Stimulated activated CD4-positive, alpha-beta T cell treated with anti-CD3 and anti-CD28 coated beads, Interleukin-4, amount 100 ng/mL, for 24 hours (primary cell): Measurements from ENCODE around the gene INPP4A.

ENCODE experiments used
- DNase-seq: peaks from one replicate; pipeline ENCODE4 v3.0.0-alpha.2; 2020

The INPP4A gene

DNA sequence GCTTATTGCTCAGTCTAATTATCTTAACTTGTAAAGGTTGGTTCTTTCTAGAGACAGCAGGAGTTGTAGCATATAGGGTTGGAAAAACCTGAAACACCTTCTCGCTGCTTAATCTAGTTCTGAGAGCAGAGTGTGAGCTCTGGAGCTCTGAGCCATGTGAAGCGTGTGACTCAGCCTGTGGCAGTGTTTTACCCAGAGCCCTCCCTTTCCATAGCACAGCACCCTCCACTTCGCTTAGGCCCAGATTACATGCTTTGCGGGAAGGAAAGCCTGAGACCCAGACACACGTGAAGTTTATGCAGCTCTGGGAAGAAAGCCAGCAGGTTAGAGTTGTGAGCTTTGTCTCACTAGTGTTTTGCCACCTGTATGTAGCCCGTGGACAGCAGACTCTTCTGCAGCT, 74.5 kb downstream of the INPP4A start:
- no peak for DNase-seq

DNA sequence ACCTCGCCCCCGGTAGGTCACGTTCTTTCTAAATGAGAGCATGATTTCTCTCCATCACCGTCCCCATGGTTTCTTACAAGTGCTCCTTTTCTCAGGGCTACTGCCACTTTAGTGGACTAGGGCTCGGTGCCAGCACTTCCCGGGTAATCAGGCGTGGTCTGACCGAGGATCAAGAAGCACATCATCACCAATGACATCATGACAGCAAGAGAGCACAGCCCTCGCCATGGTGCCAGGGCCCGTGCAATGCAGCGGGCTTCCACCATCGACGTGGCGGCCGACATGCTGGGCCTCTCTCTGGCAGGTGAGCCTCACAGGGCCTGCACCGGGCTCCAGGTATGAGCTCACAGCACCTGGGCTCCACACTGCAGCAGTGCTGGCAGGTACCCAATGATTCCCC, 75.2 kb downstream of the INPP4A start:
- no peak for DNase-seq

DNA sequence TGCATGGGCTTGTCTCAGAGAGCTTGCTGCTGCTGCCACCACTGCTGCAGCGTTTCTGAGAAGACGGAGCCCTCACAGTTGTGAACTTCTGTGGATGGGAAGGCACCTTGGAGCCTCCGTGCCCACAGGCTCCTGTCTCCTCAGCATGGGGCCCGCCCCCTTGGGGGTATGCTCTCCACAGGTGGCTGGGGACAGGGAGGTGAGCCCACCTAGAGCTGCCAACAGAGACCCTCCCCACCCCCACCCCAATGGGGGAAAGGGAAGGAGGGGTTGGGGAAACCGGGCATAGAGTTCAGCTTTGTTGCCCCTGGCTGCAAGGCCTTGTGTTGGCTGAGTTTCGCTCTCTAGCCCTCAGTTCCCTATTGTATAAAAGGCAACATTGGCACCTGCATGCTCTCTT, 76.1 kb downstream of the INPP4A start:
- no peak for DNase-seq

DNA sequence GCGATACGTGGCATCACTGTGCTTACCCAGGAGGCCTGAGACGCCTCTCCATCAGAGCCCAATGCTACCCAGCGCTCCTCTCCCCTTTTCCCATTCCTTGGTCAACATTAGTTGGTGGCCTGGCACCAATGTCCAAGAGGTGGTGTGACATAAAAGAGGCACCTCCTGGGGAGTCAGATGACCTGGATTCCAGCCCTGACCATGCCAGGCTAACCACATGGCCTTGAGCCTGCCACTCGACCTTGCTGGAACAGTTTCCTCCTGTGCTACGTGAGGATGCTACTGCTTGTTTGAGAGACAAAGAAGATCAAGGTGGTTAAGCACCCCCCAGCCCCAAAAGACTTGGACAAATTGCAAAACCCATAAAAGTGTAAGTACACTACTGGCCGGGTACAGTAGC, 76.6 kb downstream of the INPP4A start:
- DNase-seq = no peak

DNA sequence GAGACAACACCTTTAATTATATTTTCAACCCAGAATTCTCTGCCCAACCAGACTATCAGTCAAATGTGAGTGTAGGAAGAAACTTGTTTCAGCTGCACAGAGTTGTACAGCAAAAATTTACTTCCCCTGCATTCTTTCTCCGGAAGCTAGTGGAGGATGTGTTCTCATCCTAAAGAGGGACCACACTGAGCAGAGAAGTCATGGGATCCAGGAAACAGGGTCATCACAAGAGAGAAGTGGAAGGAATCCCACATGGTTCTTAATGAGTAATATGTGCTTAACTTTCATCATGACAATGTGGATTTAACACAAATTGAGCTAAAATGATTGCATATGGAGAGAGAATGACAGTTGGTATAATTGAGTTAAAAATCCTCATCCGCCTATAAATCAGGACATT, 78.2 kb downstream of the INPP4A start:
- DNase-seq = no peak

DNA sequence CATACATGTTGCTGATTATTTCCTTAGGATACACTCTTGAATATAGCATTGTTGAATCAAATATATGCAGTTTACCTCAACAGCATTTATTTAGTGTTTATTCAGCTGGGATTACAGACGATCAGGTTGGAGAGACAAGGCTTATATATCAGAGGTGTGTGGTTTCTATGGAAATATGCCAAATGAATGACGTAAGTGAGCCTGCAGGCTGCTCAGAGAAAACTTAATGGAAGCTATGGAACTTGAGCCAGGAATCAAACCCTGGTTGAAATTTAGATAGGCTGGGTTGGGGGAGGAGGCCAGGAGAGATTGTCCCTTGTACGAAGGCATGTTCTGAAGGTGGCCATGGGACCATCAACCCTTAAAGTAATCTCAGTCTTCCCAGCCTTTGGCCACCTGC, 79.5 kb downstream of the INPP4A start:
- DNase-seq = no peak

DNA sequence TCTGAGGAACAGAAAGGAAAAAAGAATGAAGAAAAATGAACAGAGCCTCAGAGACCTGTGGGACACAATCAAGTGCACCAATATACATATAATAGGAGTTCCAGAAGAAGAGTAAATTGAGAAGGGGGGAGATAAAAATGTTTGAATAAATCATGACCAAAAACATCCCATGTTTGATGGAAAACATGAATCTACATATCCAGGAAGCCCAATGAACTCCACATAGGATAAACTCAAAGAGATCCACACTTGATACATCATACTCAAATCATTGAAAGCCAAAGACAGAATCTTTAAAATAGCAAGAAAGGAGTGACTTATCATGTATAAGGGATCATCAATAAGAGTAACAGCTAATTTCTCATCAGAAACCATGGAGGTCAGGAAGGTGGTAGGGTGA, 83.7 kb downstream of the INPP4A start:
- DNase-seq = no peak

DNA sequence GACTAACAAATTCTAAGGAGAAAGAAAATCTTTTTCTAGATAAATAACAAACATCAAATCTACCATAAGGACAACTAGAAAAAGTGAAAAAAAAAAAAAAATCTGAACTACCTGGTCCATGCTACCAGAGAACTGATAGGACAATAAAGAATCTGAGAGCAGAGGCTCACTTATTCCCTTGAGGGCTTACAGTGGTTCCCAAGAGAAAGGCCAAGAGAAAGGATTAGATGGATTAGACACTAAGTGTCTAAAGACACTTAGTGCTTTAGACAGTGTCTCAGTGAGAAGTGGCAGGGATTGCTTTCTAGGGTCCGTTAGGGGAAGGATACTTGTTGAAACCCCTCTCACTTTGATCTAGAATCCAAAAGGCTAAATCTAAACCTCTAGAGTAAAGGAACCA, 85.5 kb downstream of the INPP4A start:
- DNase-seq = no peak

DNA sequence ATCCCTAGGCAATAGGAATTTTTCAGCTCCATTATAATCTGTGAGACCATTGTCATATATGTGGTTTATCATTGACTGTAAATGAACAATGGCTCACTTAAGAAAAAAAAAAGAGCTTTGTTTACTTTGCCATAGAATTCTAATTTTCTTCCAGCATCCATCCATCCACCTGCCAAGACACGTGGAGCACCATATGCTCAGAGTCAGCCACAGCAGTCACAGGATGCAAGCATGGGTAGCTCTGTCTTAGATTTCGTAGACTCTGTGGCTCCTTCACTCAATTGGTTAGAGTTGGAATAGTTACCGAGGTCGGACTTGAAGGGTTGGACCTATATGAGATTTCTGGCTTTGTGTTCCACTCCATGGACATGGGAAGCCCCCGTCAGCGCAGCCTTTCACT, 88.1 kb downstream of the INPP4A start:
- DNase-seq = no peak

DNA sequence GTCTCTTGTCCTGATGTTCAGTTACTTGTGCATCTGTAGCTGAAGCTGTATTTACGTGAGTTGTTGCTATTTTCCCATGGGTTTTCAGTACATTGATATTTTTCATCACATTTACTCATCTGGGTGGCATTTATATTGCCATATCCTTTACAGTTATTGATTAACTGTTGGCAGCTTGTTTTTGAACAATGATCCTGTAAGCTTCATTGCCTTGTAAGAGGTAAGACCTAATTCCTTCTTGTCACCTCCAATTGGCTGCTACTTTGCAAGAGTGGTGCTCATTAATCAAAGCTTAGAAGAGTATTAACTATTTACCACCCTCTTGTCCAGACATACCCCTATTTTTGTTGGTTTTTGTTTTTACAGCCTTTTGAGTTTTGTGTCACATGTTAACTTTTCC, 88.9 kb downstream of the INPP4A start:
- DNase-seq = no peak

DNA sequence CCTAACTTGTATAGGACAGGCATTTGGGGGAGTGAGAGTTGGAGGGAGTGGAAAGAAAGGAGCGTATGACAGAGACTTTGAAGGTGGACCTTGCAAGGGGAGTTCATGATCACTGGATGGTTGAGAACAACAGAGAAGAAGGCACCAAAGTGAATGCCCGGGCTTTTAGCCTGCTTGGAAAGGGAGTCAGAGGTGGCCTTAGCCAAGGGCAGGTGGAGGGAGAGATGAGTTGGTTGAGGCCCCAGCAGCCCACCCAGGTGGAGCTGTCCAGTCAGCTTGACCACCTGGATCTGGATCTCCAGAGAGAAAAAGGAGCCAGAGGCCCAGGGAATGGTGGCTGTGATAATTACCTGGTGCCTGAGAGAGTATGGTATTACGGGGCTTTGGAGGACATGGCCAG, 90.1 kb downstream of the INPP4A start:
- DNase-seq = no peak

DNA sequence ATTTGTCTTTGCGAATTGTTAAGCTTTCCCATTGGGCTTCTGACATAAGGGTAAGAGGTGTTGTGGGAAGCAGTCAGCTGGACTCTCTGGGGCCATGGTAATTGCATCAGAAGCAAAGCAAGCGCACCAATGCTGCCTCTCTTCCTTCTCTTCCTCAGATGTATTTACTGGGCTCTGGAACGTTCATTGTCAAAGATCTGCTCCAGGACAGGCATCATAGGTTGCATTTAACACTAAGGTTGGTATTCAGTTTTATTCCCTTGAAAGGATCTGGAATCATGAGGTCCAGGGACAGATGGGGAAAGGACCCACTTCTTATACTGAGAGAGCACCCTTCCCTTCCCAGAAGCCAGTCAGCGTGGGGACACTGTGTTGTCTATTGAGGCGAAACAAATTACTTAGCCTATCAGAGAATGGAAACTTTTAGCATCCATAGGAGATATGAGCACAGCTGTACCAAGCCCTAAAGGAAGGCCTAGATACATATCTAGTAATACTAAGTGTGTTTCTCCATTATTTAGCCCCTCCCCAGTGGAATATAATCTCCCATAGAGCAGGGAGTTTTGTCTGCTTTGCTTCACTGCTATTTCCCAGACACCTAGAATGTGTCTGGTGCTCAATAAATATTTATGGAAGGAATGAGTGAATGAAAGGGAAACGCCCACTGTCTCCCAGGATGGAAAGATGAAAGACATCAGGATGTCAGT, 91.5 kb downstream of the INPP4A start:
- no peak for DNase-seq

DNA sequence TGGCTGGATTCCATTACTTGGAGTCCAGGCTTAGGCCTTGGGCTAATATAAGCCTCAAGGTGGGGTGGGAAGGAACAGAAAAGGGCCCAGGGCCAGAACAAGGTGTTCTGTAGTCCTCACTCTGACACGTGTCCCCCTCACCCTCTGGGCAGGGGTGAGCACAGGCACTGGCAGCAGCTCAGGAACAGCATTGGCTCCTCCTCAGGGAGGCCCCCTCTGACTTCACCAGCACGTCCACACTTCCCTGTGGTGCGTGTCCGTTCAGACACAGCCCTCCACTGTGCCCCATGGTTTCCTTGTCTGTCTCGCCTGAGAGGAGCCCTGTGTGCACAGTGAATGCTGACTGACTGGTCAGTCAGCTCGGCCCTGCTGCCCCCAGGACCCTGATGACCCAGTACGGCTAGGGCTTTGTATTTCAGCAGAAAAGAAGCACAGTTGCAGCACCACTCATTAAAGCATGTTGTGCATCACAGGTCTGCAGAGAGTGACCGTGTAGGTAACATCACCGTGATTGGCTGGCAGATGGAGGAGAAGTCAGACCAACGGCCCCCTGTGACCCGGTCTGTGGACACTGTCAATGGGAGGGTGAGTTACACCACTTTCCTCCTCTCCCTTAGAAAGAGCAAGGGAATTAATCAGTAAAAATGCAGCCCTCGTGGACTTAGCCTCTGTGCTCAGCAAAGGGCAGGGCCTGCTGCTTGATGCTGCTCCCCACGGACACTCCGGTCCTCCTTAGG, 92.9 kb downstream of the INPP4A start:
- DNase-seq = no peak

DNA sequence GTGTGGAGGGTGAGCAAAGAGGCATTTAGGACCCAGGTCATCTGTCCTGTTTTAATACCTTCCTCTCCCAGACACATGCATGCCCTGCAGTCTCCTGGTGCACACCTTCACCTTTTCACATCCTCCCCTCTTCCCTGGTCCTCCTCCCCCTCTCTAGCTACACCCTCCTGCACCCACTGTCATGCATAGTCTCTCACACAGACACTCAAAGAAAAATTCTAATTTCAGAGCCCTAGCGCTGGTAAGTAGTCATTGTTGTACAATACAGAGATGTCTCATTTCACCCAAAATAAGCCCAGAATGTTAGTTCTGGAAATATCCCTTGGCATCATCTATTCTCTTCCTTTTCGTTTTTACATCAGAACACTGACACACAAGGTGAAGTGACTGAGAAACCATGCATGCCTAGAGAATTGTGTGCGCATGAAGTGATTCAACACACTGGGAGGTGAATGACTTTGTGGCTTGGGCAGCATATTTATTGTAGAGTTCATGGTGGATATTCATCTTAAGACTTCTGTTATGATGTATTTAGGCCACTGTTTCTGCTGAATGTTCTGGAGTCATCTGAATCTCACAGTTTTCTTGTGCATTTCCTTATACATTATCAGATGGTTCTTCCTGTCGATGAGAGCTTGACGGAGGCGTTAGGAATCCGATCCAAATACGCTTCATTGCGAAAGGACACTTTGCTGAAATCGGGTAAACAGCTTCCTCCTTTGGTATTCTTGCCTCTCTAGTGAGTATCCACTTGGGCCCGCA, 93.8 kb downstream of the INPP4A start:
- no peak for DNase-seq

DNA sequence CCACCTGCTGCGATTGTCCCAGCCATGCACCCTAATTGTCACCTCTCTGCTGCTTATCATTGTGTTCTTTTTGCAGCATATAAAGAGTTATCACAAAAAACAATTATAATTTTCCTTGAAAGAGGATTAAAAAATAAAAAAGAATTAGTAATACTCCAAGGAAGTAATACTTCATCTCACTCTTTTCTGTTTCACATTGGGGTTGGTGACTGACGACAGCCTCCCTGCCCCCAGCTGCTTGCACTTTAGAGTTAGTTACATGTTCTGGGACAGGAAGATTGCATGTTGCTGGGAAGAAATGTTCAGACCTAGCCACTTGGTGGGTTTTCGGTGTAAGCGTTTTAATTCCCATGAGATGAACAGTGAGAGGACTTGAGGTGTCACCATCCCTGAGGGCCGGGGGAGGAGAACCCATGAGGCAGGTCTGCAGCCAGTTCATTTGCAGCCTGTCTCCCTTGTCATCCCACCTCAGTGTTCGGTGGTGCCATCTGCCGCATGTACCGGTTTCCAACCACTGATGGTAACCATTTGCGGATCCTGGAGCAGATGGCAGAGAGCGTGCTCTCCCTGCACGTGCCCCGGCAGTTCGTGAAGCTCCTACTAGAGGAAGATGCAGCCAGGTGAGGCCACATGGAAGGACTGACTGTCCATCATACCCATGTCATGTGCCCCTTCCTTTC, 94.5 kb downstream of the INPP4A start:
- no peak for DNase-seq

DNA sequence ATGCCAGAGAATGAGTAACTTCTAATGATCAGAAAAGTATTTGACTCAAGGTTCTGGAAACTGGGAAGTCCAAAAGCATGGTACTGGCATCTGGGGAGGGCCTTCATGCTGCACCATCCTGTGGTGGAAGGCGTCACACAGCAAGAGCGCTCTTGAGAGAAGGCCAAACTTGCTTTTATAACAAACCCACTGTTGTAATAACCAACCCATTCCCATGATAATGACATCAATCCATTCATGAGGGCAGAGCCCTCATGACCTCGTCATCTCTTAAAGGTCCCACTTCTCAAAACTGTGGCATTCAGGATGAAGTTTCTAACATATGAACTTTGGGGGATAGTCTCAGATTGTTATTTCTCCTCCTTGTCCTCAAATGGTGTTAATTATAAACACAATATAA, 95.9 kb downstream of the INPP4A start:
- DNase-seq = no peak

DNA sequence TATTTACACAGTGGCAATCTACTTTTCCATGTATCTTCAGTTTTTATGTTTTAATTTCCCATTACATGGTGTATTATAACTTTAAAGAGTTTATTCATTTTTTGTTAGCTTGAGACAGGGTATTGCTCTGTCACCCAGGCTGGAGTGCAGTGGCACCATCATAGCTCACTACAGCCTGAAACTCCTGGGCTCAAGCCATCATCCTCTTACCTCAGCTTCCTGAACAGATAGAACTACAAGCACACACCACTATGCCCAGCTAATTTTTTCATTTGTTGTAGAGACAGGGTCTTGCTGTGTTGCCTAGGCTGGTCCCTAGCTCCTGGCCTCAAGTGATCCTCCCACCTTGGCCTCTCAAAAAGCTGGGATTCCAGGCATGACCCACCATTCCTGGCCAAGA, 96.8 kb downstream of the INPP4A start:
- DNase-seq = no peak

DNA sequence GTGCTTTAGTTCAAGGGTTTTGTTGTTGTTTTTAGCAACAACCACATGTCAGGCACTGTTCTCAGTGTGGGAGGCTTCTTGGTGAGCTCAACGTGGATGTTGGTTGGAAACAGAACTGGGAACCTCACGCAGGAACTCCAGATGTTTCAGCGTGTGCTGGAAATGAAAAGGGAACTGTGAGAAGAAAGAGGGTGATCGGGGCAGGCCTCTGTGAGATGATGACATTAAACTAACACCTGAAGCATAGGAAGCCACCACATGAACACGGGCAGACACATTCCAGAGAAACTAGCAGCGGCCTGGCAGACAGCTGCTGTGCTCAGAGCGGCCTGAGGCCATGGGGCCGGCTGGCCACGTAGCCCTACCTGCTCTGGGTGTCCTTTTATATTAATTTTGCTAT, 97.2 kb downstream of the INPP4A start:
- no peak for DNase-seq

DNA sequence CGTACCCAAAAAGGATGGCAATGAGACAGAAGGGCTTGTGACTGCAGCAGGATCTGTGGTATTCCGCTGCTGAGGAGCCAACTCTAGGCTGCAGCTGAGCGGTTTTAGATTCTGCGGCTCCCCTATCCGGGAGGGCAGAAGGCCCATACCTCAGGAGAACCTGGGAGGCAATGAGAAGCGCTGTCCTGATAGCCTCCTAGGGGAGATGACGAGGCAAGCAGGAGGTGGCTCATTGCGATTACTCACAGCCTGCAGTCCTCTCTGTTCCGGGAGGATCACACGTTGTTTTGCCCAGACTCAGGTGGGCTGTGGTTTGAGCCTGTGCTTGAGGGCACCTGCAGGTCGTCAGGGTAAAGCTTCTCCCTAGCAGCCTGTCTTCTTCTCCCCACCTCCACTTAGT, 98.6 kb downstream of the INPP4A start:
- DNase-seq = no peak

DNA sequence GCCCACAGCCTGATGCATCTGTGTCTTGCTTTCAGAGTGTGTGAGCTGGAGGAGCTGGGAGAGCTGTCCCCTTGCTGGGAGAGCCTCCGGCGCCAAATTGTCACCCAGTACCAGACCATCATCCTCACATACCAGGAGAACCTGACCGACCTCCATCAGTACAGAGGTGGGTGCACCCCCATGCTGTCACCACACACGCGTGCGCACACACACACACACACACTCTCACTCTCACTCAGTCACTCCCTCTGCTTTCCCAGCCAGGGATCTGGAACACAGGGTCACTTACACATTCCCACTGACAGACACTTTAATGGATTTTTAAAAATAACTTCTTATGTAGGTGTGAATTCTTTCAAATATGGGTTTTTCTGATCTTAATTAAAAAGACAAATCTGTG, 99.2 kb downstream of the INPP4A start:
- DNase-seq = no peak

DNA sequence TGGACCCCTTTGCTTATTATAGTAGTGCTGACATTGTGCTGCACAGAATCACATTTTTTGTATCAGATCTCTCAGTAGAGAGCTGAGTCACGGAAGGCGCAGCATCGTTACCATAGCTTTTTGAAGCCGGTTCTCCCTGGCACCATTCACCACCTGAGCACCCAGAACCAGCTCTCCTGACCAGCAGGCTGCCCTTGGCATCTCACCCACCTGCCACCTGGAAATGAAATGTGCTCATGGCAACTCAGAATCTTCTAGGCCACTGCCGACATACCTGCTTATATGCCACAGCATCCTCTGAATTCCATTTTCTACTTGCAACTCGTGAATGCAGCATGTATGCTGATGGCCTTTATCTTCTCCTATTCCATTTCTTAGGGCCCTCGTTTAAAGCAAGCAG, 100.9 kb downstream of the INPP4A start:
- DNase-seq = no peak

DNA sequence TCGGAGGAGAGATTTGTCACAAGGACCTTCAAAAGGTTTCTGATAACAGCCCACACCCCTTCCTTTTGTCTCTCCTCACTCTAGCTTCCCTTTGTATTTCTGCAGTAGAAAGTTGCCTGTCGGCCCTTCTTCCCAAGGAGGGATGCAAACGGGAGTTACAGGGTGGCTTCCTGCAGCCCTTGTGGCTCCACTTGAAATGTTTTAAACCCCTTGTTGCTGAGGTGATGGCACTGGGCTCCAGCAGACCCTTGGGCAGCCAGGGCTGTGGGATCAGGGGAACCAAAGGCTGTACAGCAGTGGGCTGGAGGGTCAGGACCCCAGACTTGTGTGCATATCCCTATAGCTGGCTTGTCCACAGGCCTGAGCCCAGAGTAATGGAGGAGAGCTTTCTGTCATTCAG, 101.5 kb downstream of the INPP4A start:
- no peak for DNase-seq

DNA sequence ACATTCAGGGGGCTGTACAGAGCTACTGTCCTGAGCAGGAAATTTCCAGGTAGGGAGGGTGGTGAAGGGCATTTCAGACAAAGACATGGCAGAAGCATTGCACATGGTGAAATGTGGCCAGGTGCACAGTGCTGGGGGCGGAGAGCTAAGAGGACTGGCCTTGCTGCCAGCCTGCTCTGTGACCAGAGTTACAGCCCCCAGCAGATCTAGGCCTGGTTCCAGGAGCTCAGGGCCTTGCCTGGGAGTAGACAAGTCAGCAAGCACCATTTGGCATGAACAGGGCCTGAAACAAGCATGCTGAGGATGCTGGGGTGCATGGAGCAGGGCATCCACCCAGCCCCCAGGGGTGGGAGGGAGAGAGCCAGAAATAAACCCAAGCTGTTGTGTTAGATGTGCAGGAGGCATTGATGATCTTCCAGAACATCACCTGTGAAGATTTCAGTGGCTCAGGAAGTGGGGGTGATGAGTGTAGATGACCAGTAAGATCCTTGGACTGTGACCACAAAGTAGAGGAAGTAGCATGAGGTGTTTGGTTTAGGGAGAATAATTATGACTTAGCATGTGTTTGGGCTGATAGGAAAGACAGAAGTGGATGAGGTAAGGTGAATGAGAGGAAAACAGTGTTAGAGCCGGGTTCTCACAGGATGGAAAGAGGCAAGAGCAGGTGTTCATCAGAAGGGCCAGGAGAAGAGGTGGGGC, 102.6 kb downstream of the INPP4A start:
- DNase-seq = no peak
